Fibroblast of peridontal ligament (primary cell): ENCODE data around the gene HAUS3.

Experiments
- DNase-seq: peaks from one replicate; pipeline ENCODE4 v3.0.0-alpha.2; 2010; ENCODE audit errors: extremely low read depth

Gene HAUS3

GRCh38 chr4:2263926-2264321, 22.0 kb upstream of the HAUS3 start:
- no peak for DNase-seq

GRCh38 chr4:2262944-2263250, 21.0 kb upstream of the HAUS3 start:
- no peak for DNase-seq

- DNase-seq: peak; percentile 99
These were observed 20.4 kb upstream of the HAUS3 start for GRCh38 chr4:2262145-2262943.

- no peak for DNase-seq
These were observed 19.9 kb upstream of the HAUS3 start, which contains the start of gene MXD4 for GRCh38 chr4:2261853-2262144. Gene MXD4, minus strand, starts transcription at chr4:2262109. Its CDS starts 129 bp downstream, at chr4:2261980.

- DNase-seq: no peak
These were observed 19.4 kb upstream of the HAUS3 start for GRCh38 chr4:2261110-2261852.

- no peak for DNase-seq
These were observed 18.6 kb upstream of the HAUS3 start for GRCh38 chr4:2260344-2261109.

- no peak for DNase-seq
These were observed 17.8 kb upstream of the HAUS3 start for GRCh38 chr4:2259541-2260343.

- DNase-seq: no peak
These were observed 17.2 kb upstream of the HAUS3 start for GRCh38 chr4:2259036-2259540.

- DNase-seq: no peak
These were observed 16.4 kb upstream of the HAUS3 start for GRCh38 chr4:2258091-2259035.

GRCh38 chr4:2257361-2258081, 15.6 kb upstream of the HAUS3 start:
- DNase-seq: no peak

GRCh38 chr4:2256781-2257191, 14.9 kb upstream of the HAUS3 start:
- no peak for DNase-seq

- DNase-seq: no peak
These were observed 14.3 kb upstream of the HAUS3 start for GRCh38 chr4:2256156-2256731.

- peak; percentile 10 for DNase-seq
These were observed 13.7 kb upstream of the HAUS3 start for GRCh38 chr4:2255501-2256155.

GRCh38 chr4:2254665-2255500, 13.0 kb upstream of the HAUS3 start:
- no peak for DNase-seq

GRCh38 chr4:2253160-2254084, 11.5 kb upstream of the HAUS3 start:
- no peak for DNase-seq

- DNase-seq: no peak
These were observed 10.7 kb upstream of the HAUS3 start for GRCh38 chr4:2252530-2253091.
